Stimulated activated naive B cell treated with anti-CD40 and anti-IgM and Interleukin-4, amounts not matched to agents 10 μg/mL and 1 μg/mL and 100 μg/mL, for 72 hours (primary cell): ENCODE measurements around the gene OGFOD1.
"Not testable (repeated sequence)": the region's sequence is repeated elsewhere in the genome, so short reads cannot be mapped to it uniquely, and the experiment has no call there.

ENCODE experiments used
- ATAC-seq, 2 donors: fragments of 150-1000 bp; cut with Tn5 transposase; replicated peaks; 2 replicates each; pipeline ENCODE4 v1.10.0; 2021; ENCODE audit warnings: moderate library complexity in 1 of 2
- DNase-seq: peaks from one replicate; pipeline ENCODE4 v3.0.0; 2021
- H3K27ac Mint-ChIP-seq: one replicate; pipeline ENCODE4 v1.8.0; 2022; ENCODE audit warnings: mild to moderate bottlenecking, mixed read lengths
- H3K27me3 Mint-ChIP-seq, 2 donors: one replicate each; pipeline ENCODE4 v1.8.0; 2022; ENCODE audit warnings: mixed read lengths in 2 of 2
- H3K36me3 Mint-ChIP-seq, 2 donors: one replicate each; pipeline ENCODE4 v1.8.0; 2022; ENCODE audit warnings: mixed read lengths in 2 of 2, mild to moderate bottlenecking in 1 of 2
- H3K4me1 Mint-ChIP-seq, 2 donors: one replicate each; pipeline ENCODE4 v1.8.0; 2022; ENCODE audit warnings: mixed read lengths in 2 of 2, mild to moderate bottlenecking in 1 of 2
- H3K4me3 Mint-ChIP-seq, 2 donors: one replicate each; pipeline ENCODE4 v1.8.0; 2022; ENCODE audit warnings: mild to moderate bottlenecking in 2 of 2, mixed read lengths in 2 of 2, moderate library complexity in 1 of 2
- H3K9me3 Mint-ChIP-seq, 2 donors: one replicate each; pipeline ENCODE4 v1.8.0; 2022; ENCODE audit warnings: mixed read lengths in 2 of 2, mild to moderate bottlenecking in 1 of 2

OGFOD1 gene

GRCh38 chr16:56479469-56479868, 28.1 kb downstream of the OGFOD1 start:
- no peaks in the 10 kb centered on the region for H3K4me1 Mint-ChIP-seq
- H3K27ac Mint-ChIP-seq, result peak overlapping the region; percentile 14
- no peak overlapping the region for H3K4me3 Mint-ChIP-seq
- H3K36me3 Mint-ChIP-seq, result peaks cover 33 to 34% of the 10 kb centered on the region in 2 donors
- ATAC-seq, result no peak
- H3K9me3 Mint-ChIP-seq, result no peaks in the 10 kb centered on the region
- DNase-seq, result no peak
- H3K27me3 Mint-ChIP-seq, result no peaks in the 10 kb centered on the region

GRCh38 chr16:56480776-56481467, 29.6 kb downstream of the OGFOD1 start:
- Mint-ChIP-seq H3K9me3 (no peaks in the 10 kb centered on the region), H3K27ac (no peak overlapping the region), H3K36me3 (peaks cover 23 to 29% of the 10 kb centered on the region in 2 donors), H3K4me3 (no peak overlapping the region), H3K27me3 (no peaks in the 10 kb centered on the region), H3K4me1 (no peaks in the 10 kb centered on the region)
- DNase-seq (no peak), ATAC-seq (no peak)

- no peaks in the 10 kb centered on the region for H3K4me1 Mint-ChIP-seq
- DNase-seq, result no peak
- no peak overlapping the region for H3K27ac Mint-ChIP-seq
- no peak for ATAC-seq
- H3K36me3 Mint-ChIP-seq, result peaks cover 18 to 29% of the 10 kb centered on the region in 2 donors
- H3K9me3 Mint-ChIP-seq, result no peaks in the 10 kb centered on the region
- no peaks in the 10 kb centered on the region for H3K27me3 Mint-ChIP-seq
- no peak overlapping the region for H3K4me3 Mint-ChIP-seq
Measured at GRCh38 chr16:56481468-56482122, 30.2 kb downstream of the OGFOD1 start.

GRCh38 chr16:56482683-56483236, 31.4 kb downstream of the OGFOD1 start:
- ATAC-seq (no peak), DNase-seq (no peak)
- no peaks in the 10 kb centered on the region for H3K27me3 Mint-ChIP-seq

GRCh38 chr16:56483394-56483793, 32.0 kb downstream of the OGFOD1 start:
- no peak overlapping the region for H3K27ac Mint-ChIP-seq
- H3K9me3 Mint-ChIP-seq, result no peaks in the 10 kb centered on the region
- peaks cover 14 to 30% of the 10 kb centered on the region in 2 donors for H3K36me3 Mint-ChIP-seq
- DNase-seq (no peak), ATAC-seq (no peak)
- H3K27me3 Mint-ChIP-seq, result no peaks in the 10 kb centered on the region
- no peaks in the 10 kb centered on the region for H3K4me1 Mint-ChIP-seq
- H3K4me3 Mint-ChIP-seq, result no peak overlapping the region

More at GRCh38 chr16:56482683-56483236, 31.4 kb downstream of the OGFOD1 start:
- Mint-ChIP-seq H3K9me3 (no peaks in the 10 kb centered on the region), H3K27ac (no peak overlapping the region), H3K36me3 (peaks cover 14 to 30% of the 10 kb centered on the region in 2 donors), H3K4me3 (no peak overlapping the region), H3K4me1 (no peaks in the 10 kb centered on the region)

- no peak for ATAC-seq
- H3K27me3 Mint-ChIP-seq, result no peaks in the 10 kb centered on the region
- no peak for DNase-seq
- peaks cover 0 to 12% of the 10 kb centered on the region in 2 donors for H3K4me1 Mint-ChIP-seq
- H3K4me3 Mint-ChIP-seq, result no peak overlapping the region
- peaks cover 16 to 32% of the 10 kb centered on the region in 2 donors for H3K36me3 Mint-ChIP-seq
- no peaks in the 10 kb centered on the region for H3K9me3 Mint-ChIP-seq
- no peak overlapping the region for H3K27ac Mint-ChIP-seq
Measured at GRCh38 chr16:56488035-56488434, 36.7 kb downstream of the OGFOD1 start.

GRCh38 chr16:56488868-56489267, 37.5 kb downstream of the OGFOD1 start:
- H3K27ac Mint-ChIP-seq, H3K4me3 Mint-ChIP-seq, H3K27me3 Mint-ChIP-seq, DNase-seq, H3K9me3 Mint-ChIP-seq, ATAC-seq: not testable (repeated sequence)
- Mint-ChIP-seq H3K4me1 (peaks cover 0 to 12% of the 10 kb centered on the region in 2 donors), H3K36me3 (peaks cover 13 to 30% of the 10 kb centered on the region in 2 donors)

GRCh38 chr16:56491657-56492261, 40.4 kb downstream of the OGFOD1 start:
- no peak overlapping the region for H3K4me3 Mint-ChIP-seq
- peaks cover 0 to 12% of the 10 kb centered on the region in 2 donors for H3K4me1 Mint-ChIP-seq

GRCh38 chr16:56493126-56493525, 41.8 kb downstream of the OGFOD1 start:
- Mint-ChIP-seq H3K27ac (no peak overlapping the region), H3K36me3 (peaks cover 19 to 50% of the 10 kb centered on the region in 2 donors), H3K9me3 (no peaks in the 10 kb centered on the region), H3K4me1 (peaks cover 0 to 12% of the 10 kb centered on the region in 2 donors), H3K27me3 (no peaks in the 10 kb centered on the region), H3K4me3 (no peak overlapping the region)
- no peak for DNase-seq
- ATAC-seq, result no peak

More at GRCh38 chr16:56491657-56492261, 40.4 kb downstream of the OGFOD1 start:
- ATAC-seq, result no peak
- H3K27me3 Mint-ChIP-seq, result no peaks in the 10 kb centered on the region
- H3K9me3 Mint-ChIP-seq, result no peaks in the 10 kb centered on the region
- H3K36me3 Mint-ChIP-seq, result peaks cover 15 to 40% of the 10 kb centered on the region in 2 donors
- no peak for DNase-seq
- no peak overlapping the region for H3K27ac Mint-ChIP-seq

- H3K4me3 Mint-ChIP-seq, result no peak overlapping the region
- no peaks in the 10 kb centered on the region for H3K27me3 Mint-ChIP-seq
- H3K36me3 Mint-ChIP-seq, result peaks cover 25 to 57% of the 10 kb centered on the region in 2 donors
- H3K27ac Mint-ChIP-seq, result no peak overlapping the region
- peaks cover 0 to 12% of the 10 kb centered on the region in 2 donors for H3K4me1 Mint-ChIP-seq
- DNase-seq (no peak), ATAC-seq (no peak)
- no peaks in the 10 kb centered on the region for H3K9me3 Mint-ChIP-seq
Measured at GRCh38 chr16:56493815-56494214, 42.5 kb downstream of the OGFOD1 start.

- H3K36me3 Mint-ChIP-seq, result peaks cover 28 to 59% of the 10 kb centered on the region in 2 donors
- H3K9me3 Mint-ChIP-seq, result no peaks in the 10 kb centered on the region
- DNase-seq (no peak), ATAC-seq (no peak)
- H3K27me3 Mint-ChIP-seq, result no peaks in the 10 kb centered on the region
- no peak overlapping the region for H3K27ac Mint-ChIP-seq
- no peaks in the 10 kb centered on the region for H3K4me1 Mint-ChIP-seq
- no peak overlapping the region for H3K4me3 Mint-ChIP-seq
Measured at GRCh38 chr16:56505181-56505580, 53.8 kb downstream of the OGFOD1 start.

- H3K4me1 Mint-ChIP-seq, result no peaks in the 10 kb centered on the region
- H3K27me3 Mint-ChIP-seq, result no peaks in the 10 kb centered on the region
- peaks cover 30 to 61% of the 10 kb centered on the region in 2 donors for H3K36me3 Mint-ChIP-seq
- DNase-seq, result no peak
- H3K4me3 Mint-ChIP-seq, result no peak overlapping the region
- ATAC-seq, result no peak
- H3K27ac Mint-ChIP-seq, result no peak overlapping the region
- no peaks in the 10 kb centered on the region for H3K9me3 Mint-ChIP-seq
Measured at GRCh38 chr16:56506941-56507340, 55.6 kb downstream of the OGFOD1 start.

- no peaks in the 10 kb centered on the region for H3K9me3 Mint-ChIP-seq
- DNase-seq (no peak), ATAC-seq (no peak)
- no peak overlapping the region for H3K4me3 Mint-ChIP-seq
- peaks cover 18 to 45% of the 10 kb centered on the region in 2 donors for H3K36me3 Mint-ChIP-seq
- H3K4me1 Mint-ChIP-seq, result peaks cover 5 to 17% of the 10 kb centered on the region in 2 donors
- no peaks in the 10 kb centered on the region for H3K27me3 Mint-ChIP-seq
- no peak overlapping the region for H3K27ac Mint-ChIP-seq
Measured at GRCh38 chr16:56510544-56510943, 59.2 kb downstream of the OGFOD1 start.

- Mint-ChIP-seq H3K4me3 (no peak overlapping the region), H3K9me3 (no peaks in the 10 kb centered on the region), H3K27me3 (no peaks in the 10 kb centered on the region), H3K27ac (no peak overlapping the region), H3K36me3 (peaks cover 15 to 36% of the 10 kb centered on the region in 2 donors), H3K4me1 (peaks cover 6 to 18% of the 10 kb centered on the region in 2 donors)
- ATAC-seq, result no peak
- no peak for DNase-seq
Measured at GRCh38 chr16:56512025-56512424, 60.7 kb downstream of the OGFOD1 start.
